TTC549 (cell line): ENCODE measurements around the gene PRPH2.
"Not testable (repeated sequence)": the region's sequence is repeated elsewhere in the genome, so short reads cannot be mapped to it uniquely, and the experiment has no call there.

ENCODE experiments used
- FAIRE-seq: peaks from 2 replicates; lab custom pipeline; 2012; peaks lifted over from hg19 to GRCh38; lab: Jason Lieb, UNC

PRPH2 gene

GRCh38 chr6:42742116-42742894, 19.9 kb upstream of the PRPH2 start:
- no peak for FAIRE-seq

GRCh38 chr6:42740725-42741124, 18.3 kb upstream of the PRPH2 start:
- FAIRE-seq, result no peak

GRCh38 chr6:42735976-42736375, 13.6 kb upstream of the PRPH2 start:
- FAIRE-seq, result no peak

GRCh38 chr6:42733867-42734481, 11.6 kb upstream of the PRPH2 start:
- FAIRE-seq, result not testable (repeated sequence)

GRCh38 chr6:42729731-42730130, 7.3 kb upstream of the PRPH2 start:
- FAIRE-seq, result no peak

GRCh38 chr6:42727627-42728026, 5.2 kb upstream of the PRPH2 start:
- FAIRE-seq, result no peak

GRCh38 chr6:42727087-42727611, 4.8 kb upstream of the PRPH2 start:
- no peak for FAIRE-seq

- peak; percentile 83 for FAIRE-seq
These were observed 4.2 kb upstream of the PRPH2 start for GRCh38 chr6:42726485-42727086.

GRCh38 chr6:42726026-42726425, 3.6 kb upstream of the PRPH2 start:
- no peak for FAIRE-seq

- FAIRE-seq, result no peak
These were observed 2.4 kb upstream of the PRPH2 start for GRCh38 chr6:42724825-42725224.

GRCh38 chr6:42720739-42721138, 1.7 kb downstream of the PRPH2 start:
- no peak for FAIRE-seq

GRCh38 chr6:42715871-42716270, 6.5 kb downstream of the PRPH2 start:
- FAIRE-seq, result no peak

- FAIRE-seq, result no peak
These were observed 8.2 kb downstream of the PRPH2 start for GRCh38 chr6:42714098-42714761.

GRCh38 chr6:42711930-42712329, 10.5 kb downstream of the PRPH2 start:
- no peak for FAIRE-seq

GRCh38 chr6:42710316-42710715, 12.1 kb downstream of the PRPH2 start:
- no peak for FAIRE-seq

GRCh38 chr6:42709871-42710270, 12.5 kb downstream of the PRPH2 start:
- no peak for FAIRE-seq

GRCh38 chr6:42708096-42708495, 14.3 kb downstream of the PRPH2 start:
- FAIRE-seq, result no peak

- FAIRE-seq, result no peak
These were observed 14.8 kb downstream of the PRPH2 start for GRCh38 chr6:42707595-42707994.

- no peak for FAIRE-seq
These were observed 17.4 kb downstream of the PRPH2 start for GRCh38 chr6:42704937-42705374.

- FAIRE-seq, result no peak
These were observed 18.0 kb downstream of the PRPH2 start for GRCh38 chr6:42704251-42704936.

- not testable (repeated sequence) for FAIRE-seq
These were observed 19.6 kb downstream of the PRPH2 start for GRCh38 chr6:42702786-42703185.

- no peak for FAIRE-seq
These were observed 20.2 kb downstream of the PRPH2 start for GRCh38 chr6:42702200-42702599.
